Measurements from ENCODE around the gene KSR2.

KSR2 gene

DNA sequence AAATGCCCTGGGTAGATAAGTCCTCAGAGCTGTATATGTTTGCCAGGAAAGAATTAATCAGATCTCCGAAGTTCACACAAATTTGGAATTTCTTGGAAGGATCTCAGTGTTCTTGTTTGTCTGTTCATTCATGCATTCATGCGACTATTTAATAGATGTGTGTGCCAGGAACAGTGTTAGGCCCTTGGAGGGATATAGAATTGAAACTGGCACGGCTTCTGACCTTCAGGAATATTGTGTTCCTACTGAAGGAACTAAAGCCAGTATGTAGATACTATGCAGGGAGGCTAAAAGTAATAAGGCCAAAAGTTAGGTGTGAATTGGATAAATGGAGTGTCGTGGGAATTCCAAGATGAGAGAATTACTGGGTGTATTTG is 441.3 kb downstream of the KSR2 start:
- Histone ChIP-seq H3K9me3 (ENCODE audit: control insufficient read depth, low read length) (no peaks in the 10 kb centered on the region), H3K9ac (no peak overlapping the region), H3K79me2 (no peaks in the 10 kb centered on the region), H3K27me3 (ENCODE audit: control insufficient read depth, insufficient read depth, low read length) (no peaks in the 10 kb centered on the region), H3K4me1 (no peaks in the 10 kb centered on the region), H3K27ac (no peak overlapping the region), H3K4me2 (ENCODE audit: low read length) (no peak overlapping the region), H3K36me3 (ENCODE audit: control insufficient read depth, insufficient read depth, low read length) (no peaks in the 10 kb centered on the region), H3K4me3 (ENCODE audit: low read depth, low read length) (no peak overlapping the region), H2AFZ (no peak overlapping the region)
- TF ChIP-seq CTCF (IDR thresholded peaks at IDR 0.05): no peak

- no peak overlapping the region for H3K9ac ChIP-seq
- H3K4me3 ChIP-seq (ENCODE audit: low read depth, low read length): no peak overlapping the region
- H3K4me2 ChIP-seq (ENCODE audit: low read length): peak overlapping the region; percentile 53
- H3K79me2 ChIP-seq: no peaks in the 10 kb centered on the region
- no peak overlapping the region for H2AFZ ChIP-seq
- no peaks in the 10 kb centered on the region for H3K36me3 ChIP-seq (ENCODE audit: control insufficient read depth, insufficient read depth, low read length)
- no peak for TF ChIP-seq CTCF (IDR thresholded peaks at IDR 0.05)
- no peak overlapping the region for H3K27ac ChIP-seq
- no peaks in the 10 kb centered on the region for H3K9me3 ChIP-seq (ENCODE audit: control insufficient read depth, low read length)
- no peaks in the 10 kb centered on the region for H3K27me3 ChIP-seq (ENCODE audit: control insufficient read depth, insufficient read depth, low read length)
- H3K4me1 ChIP-seq: no peaks in the 10 kb centered on the region
Observed at GRCh38 chr12:117526757-117527478, 441.9 kb downstream of the KSR2 start.

DNA sequence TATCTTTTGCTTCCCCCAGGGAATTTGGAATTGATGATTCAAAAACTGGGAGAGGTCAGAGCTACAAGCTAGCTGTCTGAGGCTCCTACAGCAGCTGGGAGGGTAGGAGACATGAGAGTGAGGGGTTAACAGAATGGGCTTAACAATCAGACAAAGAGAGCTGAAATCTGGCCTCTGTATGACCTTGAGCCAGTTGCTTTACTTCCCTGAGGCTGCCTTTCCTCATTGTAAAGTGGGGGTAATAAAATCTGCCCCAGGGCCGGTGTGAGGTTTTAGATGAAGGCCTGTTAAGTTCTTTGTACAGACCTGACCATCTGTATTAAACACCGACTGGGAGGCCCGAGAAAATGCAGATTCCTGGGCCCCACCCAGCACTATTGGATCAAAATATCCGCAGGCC is 443.0 kb downstream of the KSR2 start:
- Histone ChIP-seq H3K36me3 (ENCODE audit: control insufficient read depth, insufficient read depth, low read length) (no peaks in the 10 kb centered on the region), H3K4me3 (ENCODE audit: low read depth, low read length) (no peak overlapping the region), H3K9ac (no peak overlapping the region), H3K9me3 (ENCODE audit: control insufficient read depth, low read length) (no peaks in the 10 kb centered on the region), H2AFZ (no peak overlapping the region), H3K27me3 (ENCODE audit: control insufficient read depth, insufficient read depth, low read length) (no peaks in the 10 kb centered on the region), H3K79me2 (no peaks in the 10 kb centered on the region), H3K4me1 (no peaks in the 10 kb centered on the region), H3K27ac (no peak overlapping the region), H3K4me2 (ENCODE audit: low read length) (no peak overlapping the region)
- no peak for TF ChIP-seq CTCF (IDR thresholded peaks at IDR 0.05)

GRCh38 chr12:117524806-117525205 is 444.0 kb downstream of the KSR2 start:
- Histone ChIP-seq H2AFZ (no peak overlapping the region), H3K4me2 (ENCODE audit: low read length) (no peak overlapping the region), H3K9ac (no peak overlapping the region), H3K79me2 (no peaks in the 10 kb centered on the region), H3K4me1 (no peaks in the 10 kb centered on the region), H3K4me3 (ENCODE audit: low read depth, low read length) (no peak overlapping the region), H3K27ac (no peak overlapping the region), H3K27me3 (ENCODE audit: control insufficient read depth, insufficient read depth, low read length) (no peaks in the 10 kb centered on the region), H3K9me3 (ENCODE audit: control insufficient read depth, low read length) (no peaks in the 10 kb centered on the region), H3K36me3 (ENCODE audit: control insufficient read depth, insufficient read depth, low read length) (no peaks in the 10 kb centered on the region)
- no peak for TF ChIP-seq CTCF (IDR thresholded peaks at IDR 0.05)

- Histone ChIP-seq H3K9me3 (ENCODE audit: control insufficient read depth, low read length) (no peaks in the 10 kb centered on the region), H3K4me1 (no peaks in the 10 kb centered on the region), H2AFZ (no peak overlapping the region), H3K36me3 (ENCODE audit: control insufficient read depth, insufficient read depth, low read length) (no peaks in the 10 kb centered on the region), H3K9ac (no peak overlapping the region), H3K4me3 (ENCODE audit: low read depth, low read length) (no peak overlapping the region), H3K27me3 (ENCODE audit: control insufficient read depth, insufficient read depth, low read length) (no peaks in the 10 kb centered on the region), H3K4me2 (ENCODE audit: low read length) (no peak overlapping the region), H3K27ac (no peak overlapping the region), H3K79me2 (no peaks in the 10 kb centered on the region)
- no peak for TF ChIP-seq CTCF (IDR thresholded peaks at IDR 0.05)
Observed at GRCh38 chr12:117523971-117524370, 444.8 kb downstream of the KSR2 start.

Data from parathyroid adenoma (tissue), 2 donors.